HUES64 (cell line): ENCODE measurements around the gene DPP8.

Source experiments
- H3K27ac ChIP-seq: 2 replicates; pipeline ENCODE4 v1.7.0; 2013; ENCODE audit warnings: low read depth, low read length, inconsistent platforms
- H3K27me3 ChIP-seq: 2 replicates; pipeline ENCODE4 v1.6.1; 2013; ENCODE audit warnings: mild to moderate bottlenecking, low read length; ENCODE audit not compliant: insufficient read depth
- H3K36me3 ChIP-seq: 2 replicates; pipeline ENCODE4 v1.6.1; 2013; ENCODE audit warnings: mild to moderate bottlenecking, low read length; ENCODE audit not compliant: insufficient read depth
- H3K4me1 ChIP-seq: 2 replicates; pipeline ENCODE4 v1.6.1; 2013; ENCODE audit warnings: mild to moderate bottlenecking, low read length, moderate library complexity; ENCODE audit not compliant: insufficient read depth
- H3K4me3 ChIP-seq: 2 replicates; pipeline ENCODE4 v1.5.1; 2013; ENCODE audit warnings: mild to moderate bottlenecking, low read length, moderate library complexity
- H3K9ac ChIP-seq: 2 replicates; pipeline ENCODE4 v1.6.1; 2013; ENCODE audit warnings: mild to moderate bottlenecking, low read depth, low read length
- H3K9me3 ChIP-seq: 2 replicates; pipeline ENCODE4 v1.6.1; 2013; ENCODE audit warnings: low read depth, low read length; ENCODE audit not compliant: insufficient read depth
- WGBS: fragments of 150-250, 120-280 bp; methylation state at CpG from one replicate; pipeline ENCODE4 v1.1.7; 2013; ENCODE audit warnings: missing lambda C conversion rate; 5-methylcytosine and 5-hydroxymethylcytosine counted together

The DPP8 gene

GRCh38 chr15:65413051-65413759 lies 104.3 kb downstream of the DPP8 start:
- peaks cover 68% of the 10 kb centered on the region for H3K4me1 ChIP-seq
- no peak overlapping the region for H3K4me3 ChIP-seq

GRCh38 chr15:65412556-65412955 lies 104.9 kb downstream of the DPP8 start:
- 56% methylated on average over 1 of the region's 1 CpG for WGBS
- no peak overlapping the region for H3K27ac ChIP-seq
- H3K36me3 ChIP-seq = 0 out of 2 replicates have a peak, but pooled peaks cover 3% of the 10 kb centered on the region
- H3K9ac ChIP-seq = no peak overlapping the region
- H3K27me3 ChIP-seq = no peaks in the 10 kb centered on the region
- H3K4me1 ChIP-seq = peaks cover 61% of the 10 kb centered on the region
- no peaks in the 10 kb centered on the region for H3K9me3 ChIP-seq
- no peak overlapping the region for H3K4me3 ChIP-seq

More at GRCh38 chr15:65413051-65413759, 104.3 kb downstream of the DPP8 start:
- H3K9ac ChIP-seq = no peak overlapping the region; the same call in 1 of the 2 replicates
- peak overlapping the region; percentile 47 for H3K27ac ChIP-seq
- 0 out of 2 replicates have a peak, but pooled peaks cover 3% of the 10 kb centered on the region for H3K36me3 ChIP-seq
- no peaks in the 10 kb centered on the region for H3K9me3 ChIP-seq
- no peaks in the 10 kb centered on the region for H3K27me3 ChIP-seq

GRCh38 chr15:65411465-65412071 lies 105.9 kb downstream of the DPP8 start:
- Histone ChIP-seq H3K4me1 (peaks cover 52% of the 10 kb centered on the region), H3K4me3 (no peak overlapping the region)

GRCh38 chr15:65410972-65411371 lies 106.5 kb downstream of the DPP8 start:
- Histone ChIP-seq H3K9ac (no peak overlapping the region), H3K4me3 (no peak overlapping the region), H3K27ac (no peak overlapping the region), H3K27me3 (no peaks in the 10 kb centered on the region), H3K4me1 (peaks cover 49% of the 10 kb centered on the region), H3K9me3 (no peaks in the 10 kb centered on the region), H3K36me3 (0 out of 2 replicates have a peak, but pooled peaks cover 3% of the 10 kb centered on the region)
- 75% methylated on average over 10 of the region's 10 CpGs for WGBS

More at GRCh38 chr15:65411465-65412071, 105.9 kb downstream of the DPP8 start:
- H3K9ac ChIP-seq = no peak overlapping the region
- 89% methylated on average over 5 of the region's 5 CpGs for WGBS
- no peak overlapping the region for H3K27ac ChIP-seq
- no peaks in the 10 kb centered on the region for H3K27me3 ChIP-seq
- no peaks in the 10 kb centered on the region for H3K9me3 ChIP-seq
- 0 out of 2 replicates have a peak, but pooled peaks cover 3% of the 10 kb centered on the region for H3K36me3 ChIP-seq

GRCh38 chr15:65410036-65410435 lies 107.5 kb downstream of the DPP8 start:
- Histone ChIP-seq H3K36me3 (0 out of 2 replicates have a peak, but pooled peaks cover 3% of the 10 kb centered on the region), H3K9me3 (no peaks in the 10 kb centered on the region), H3K4me1 (peaks cover 41% of the 10 kb centered on the region), H3K27ac (no peak overlapping the region), H3K27me3 (no peaks in the 10 kb centered on the region), H3K9ac (no peak overlapping the region), H3K4me3 (no peak overlapping the region)
- WGBS = 91% methylated on average over 11 of the region's 11 CpGs

DNA sequence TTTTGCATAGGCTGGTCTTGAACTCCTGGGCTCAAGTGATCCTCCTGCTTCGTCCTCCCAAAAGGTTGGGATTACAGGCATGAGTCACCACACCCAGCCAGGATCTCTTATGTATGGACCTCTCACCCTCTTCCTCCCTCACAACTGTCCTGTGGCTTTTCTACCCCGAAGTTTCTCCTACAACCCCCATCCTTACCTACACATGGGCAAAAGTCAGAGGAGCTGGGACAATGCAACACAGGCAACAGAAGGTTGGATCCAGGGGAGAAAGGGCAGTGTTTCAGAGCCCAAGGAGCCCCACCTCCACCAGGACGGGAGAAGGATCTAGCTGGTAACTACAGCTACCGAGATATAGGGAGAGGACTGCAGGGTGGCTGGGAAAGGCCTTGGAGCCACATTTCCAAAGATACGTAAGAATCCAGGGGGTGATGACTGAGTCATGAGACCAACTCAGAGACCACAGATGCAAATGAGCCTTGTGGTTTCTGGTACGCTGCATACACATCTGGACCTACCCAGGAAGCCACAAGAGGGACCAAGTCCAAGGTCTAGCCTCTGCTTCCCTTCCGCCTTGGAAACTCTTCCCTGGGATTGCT lies 108.4 kb downstream of the DPP8 start:
- H3K27ac ChIP-seq = no peak overlapping the region
- 0 out of 2 replicates have a peak, but pooled peaks cover 3% of the 10 kb centered on the region for H3K36me3 ChIP-seq
- 90% methylated on average over 7 of the region's 7 CpGs for WGBS

GRCh38 chr15:65408324-65409035 lies 109.0 kb downstream of the DPP8 start:
- Histone ChIP-seq H3K27me3 (no peaks in the 10 kb centered on the region), H3K36me3 (0 out of 2 replicates have a peak, but pooled peaks cover 3% of the 10 kb centered on the region), H3K4me3 (no peak overlapping the region), H3K27ac (no peak overlapping the region), H3K4me1 (peaks cover 35% of the 10 kb centered on the region), H3K9me3 (no peaks in the 10 kb centered on the region), H3K9ac (no peak overlapping the region)
- 91% methylated on average over 6 of the region's 7 CpGs for WGBS

More for the DNA sequence above, 108.4 kb downstream of the DPP8 start:
- H3K9me3 ChIP-seq = no peaks in the 10 kb centered on the region
- no peaks in the 10 kb centered on the region for H3K27me3 ChIP-seq
- H3K4me1 ChIP-seq = peaks cover 35% of the 10 kb centered on the region
- H3K4me3 ChIP-seq = no peak overlapping the region
- H3K9ac ChIP-seq = no peak overlapping the region

GRCh38 chr15:65406424-65407000 lies 111.0 kb downstream of the DPP8 start:
- peaks cover 28% of the 10 kb centered on the region for H3K4me1 ChIP-seq
- 0 out of 2 replicates have a peak, but pooled peaks cover 3% of the 10 kb centered on the region for H3K36me3 ChIP-seq
- WGBS = 96% methylated on average over 10 of the region's 10 CpGs
- no peak overlapping the region for H3K9ac ChIP-seq
- no peak overlapping the region for H3K27ac ChIP-seq
- no peak overlapping the region for H3K4me3 ChIP-seq
- H3K9me3 ChIP-seq = no peaks in the 10 kb centered on the region
- no peaks in the 10 kb centered on the region for H3K27me3 ChIP-seq

GRCh38 chr15:65405791-65406423 lies 111.6 kb downstream of the DPP8 start:
- H3K4me3 ChIP-seq = no peak overlapping the region
- peaks cover 26% of the 10 kb centered on the region for H3K4me1 ChIP-seq
- no peak overlapping the region for H3K9ac ChIP-seq
- WGBS = 94% methylated on average over 7 of the region's 7 CpGs
- no peaks in the 10 kb centered on the region for H3K27me3 ChIP-seq
- 0 out of 2 replicates have a peak, but pooled peaks cover 3% of the 10 kb centered on the region for H3K36me3 ChIP-seq
- no peaks in the 10 kb centered on the region for H3K9me3 ChIP-seq
- no peak overlapping the region for H3K27ac ChIP-seq

DNA sequence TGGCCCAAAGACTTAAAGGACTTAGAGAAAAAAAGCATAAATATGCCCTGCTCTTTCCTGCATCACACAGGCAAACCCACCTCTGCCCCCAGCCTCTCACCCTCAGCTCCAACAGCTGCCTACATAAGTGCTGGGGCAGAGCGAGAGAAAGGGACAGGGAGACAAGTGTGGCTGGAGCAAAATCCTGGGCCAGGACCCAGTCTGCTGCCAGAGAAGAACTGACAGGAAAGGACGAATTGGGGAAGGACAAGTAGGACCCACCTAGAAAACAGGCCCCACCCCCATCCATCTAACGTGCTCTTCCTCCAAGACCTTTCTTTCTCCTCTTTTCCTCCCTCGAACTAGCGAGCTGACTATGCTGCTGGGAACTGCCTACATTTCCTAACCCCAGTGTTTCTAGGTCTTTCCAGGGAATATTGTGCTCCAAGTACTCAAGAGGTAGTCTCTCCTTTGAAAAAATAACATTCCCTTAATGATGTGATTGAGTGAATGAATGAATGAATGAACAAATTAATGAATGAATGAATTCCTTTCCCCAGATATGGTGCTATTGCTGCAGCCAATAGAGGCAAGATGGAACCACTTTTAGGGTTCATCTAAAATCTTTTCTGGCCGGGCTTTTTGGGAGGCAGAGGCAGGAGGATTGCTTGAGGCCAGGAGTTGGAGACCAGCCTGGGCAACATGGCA lies 113.2 kb downstream of the DPP8 start:
- Histone ChIP-seq H3K27ac (no peak overlapping the region), H3K9ac (no peak overlapping the region), H3K36me3 (peaks cover 3% of the 10 kb centered on the region; the same call in 1 of the 2 replicates), H3K4me1 (peaks cover 21% of the 10 kb centered on the region), H3K4me3 (no peak overlapping the region), H3K27me3 (no peaks in the 10 kb centered on the region), H3K9me3 (no peaks in the 10 kb centered on the region)
- 55% methylated on average over 6 of the region's 6 CpGs for WGBS
